Esophagus squamous epithelium (tissue), 4 donors: ENCODE data around the gene BLOC1S1.

Source experiments
- POLR2A ChIP-seq, 4 donors: fragments of 450-650 bp; IDR thresholded peaks; one replicate each; pipeline ENCODE4 v1.6.1; 2017; ENCODE audit warnings: antibody characterized with exemption in 4 of 4, mild to moderate bottlenecking in 4 of 4, moderate library complexity in 3 of 4
- TF ChIP-seq, protein P1 (sequence below), 6 experiments: fragments of 450-650 bp in 4 of 6; fragments of 200-600 bp in 2 of 6; sonication (generic) in 2 of 6; IDR thresholded peaks; one replicate each; pipeline ENCODE4 v1.5.1; 2016 to 2019; ENCODE audit warnings: antibody characterized with exemption in 6 of 6, mild to moderate bottlenecking in 4 of 6, moderate library complexity in 4 of 6

DNA sequence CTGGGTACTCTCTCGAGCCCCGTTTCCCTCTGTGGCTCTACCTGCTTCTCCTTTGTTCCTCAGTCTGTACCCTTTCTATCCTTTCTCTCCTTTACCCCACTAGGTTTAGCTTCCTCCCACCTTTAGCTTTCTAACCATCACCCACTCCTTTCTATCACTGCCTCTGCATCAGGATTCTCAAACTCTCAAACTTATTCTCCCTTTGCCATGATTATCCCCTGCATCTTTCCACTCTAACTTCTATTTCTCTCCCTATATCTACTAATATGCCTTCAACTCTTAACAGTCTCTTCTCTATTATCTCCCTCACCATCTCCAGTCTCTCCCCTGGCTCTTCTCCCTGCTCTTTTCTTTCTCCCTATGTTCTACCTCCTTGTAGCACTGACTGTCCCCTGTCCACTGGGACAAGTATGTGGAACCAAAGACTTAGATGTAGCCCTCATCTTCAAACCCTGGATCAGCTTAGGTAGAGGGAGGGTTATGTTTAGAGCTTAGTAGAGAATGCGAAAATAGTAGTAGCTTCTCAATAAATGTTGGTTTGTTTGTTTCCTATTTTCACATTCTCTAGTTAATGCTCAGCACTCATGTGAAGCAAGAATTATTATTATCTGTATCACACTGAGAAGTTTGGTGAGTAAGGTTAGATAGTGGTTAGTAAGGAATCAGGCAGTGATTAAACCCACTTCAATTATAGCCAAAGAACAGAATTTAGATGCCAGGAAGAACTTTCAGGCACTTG, 30.5 kb downstream of the BLOC1S1 start:
- no peak for TF ChIP-seq POLR2A (IDR thresholded peaks at IDR 0.05)
- TF ChIP-seq, protein P1, sequence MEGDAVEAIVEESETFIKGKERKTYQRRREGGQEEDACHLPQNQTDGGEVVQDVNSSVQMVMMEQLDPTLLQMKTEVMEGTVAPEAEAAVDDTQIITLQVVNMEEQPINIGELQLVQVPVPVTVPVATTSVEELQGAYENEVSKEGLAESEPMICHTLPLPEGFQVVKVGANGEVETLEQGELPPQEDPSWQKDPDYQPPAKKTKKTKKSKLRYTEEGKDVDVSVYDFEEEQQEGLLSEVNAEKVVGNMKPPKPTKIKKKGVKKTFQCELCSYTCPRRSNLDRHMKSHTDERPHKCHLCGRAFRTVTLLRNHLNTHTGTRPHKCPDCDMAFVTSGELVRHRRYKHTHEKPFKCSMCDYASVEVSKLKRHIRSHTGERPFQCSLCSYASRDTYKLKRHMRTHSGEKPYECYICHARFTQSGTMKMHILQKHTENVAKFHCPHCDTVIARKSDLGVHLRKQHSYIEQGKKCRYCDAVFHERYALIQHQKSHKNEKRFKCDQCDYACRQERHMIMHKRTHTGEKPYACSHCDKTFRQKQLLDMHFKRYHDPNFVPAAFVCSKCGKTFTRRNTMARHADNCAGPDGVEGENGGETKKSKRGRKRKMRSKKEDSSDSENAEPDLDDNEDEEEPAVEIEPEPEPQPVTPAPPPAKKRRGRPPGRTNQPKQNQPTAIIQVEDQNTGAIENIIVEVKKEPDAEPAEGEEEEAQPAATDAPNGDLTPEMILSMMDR (IDR thresholded peaks at IDR 0.05), result no peak
